ENCODE measurements around the gene INTS11. TPM values are rescaled to one million over a fixed set of nuclear protein-coding genes. Genes with fewer than 3 reads are reported as not detected.

INTS11 gene
- total RNA-seq, 1 experiment from 2014 or later, result 139 TPM

- peaks cover 4% of the 10 kb centered on the region; the same call in 1 of the 2 replicates for H3K27me3 ChIP-seq (ENCODE audit: insufficient read depth, low read length)
- no peak overlapping the region for H3K56ac ChIP-seq (ENCODE audit: insufficient read length, low read depth, low read length)
- no peak overlapping the region for H2BK20ac ChIP-seq (ENCODE audit: low read depth, low read length, poor library complexity, severe bottlenecking)
- peaks cover 2% of the 10 kb centered on the region; the same call in 1 of the 2 replicates for H3K4me1 ChIP-seq (ENCODE audit: insufficient read depth, low read length)
- Mint-ChIP-seq H3K4me1 (peaks cover 22 to 43% of the 10 kb centered on the region in 2 experiments), H3K36me3 (ENCODE audit: insufficient read depth in 1 of 3, low read depth in 3 of 3) (no peaks in the 10 kb centered on the region), H3K27ac (peak overlapping the region in 1 of 3 experiments; percentile 77; a peak in 1 of 7 replicates), H3K27me3 (ENCODE audit: low read depth) (peaks cover 44% of the 10 kb centered on the region), H3K9me3 (no peaks in the 10 kb centered on the region; a peak in 2 of 5 replicates), H3K4me3 (no peak overlapping the region)
- H3T11ph ChIP-seq (ENCODE audit: low read length), result no peak overlapping the region
- WGBS (ENCODE audit: extremely low coverage, insufficient read length, low lambda C conversion rate), result no CpG with 5 or more reads among the region's 6 CpGs
- H3K9ac ChIP-seq (ENCODE audit: extremely low read depth, insufficient read length, low read length), result no peak overlapping the region
- DNase-seq, result no peak
- H3K27ac ChIP-seq (ENCODE audit: insufficient read length, low read depth, low read length), result no peak overlapping the region
- H3K4ac ChIP-seq (ENCODE audit: low read depth, low read length), result no peak overlapping the region
- no peak overlapping the region for H4K8ac ChIP-seq (replicated peaks; ENCODE audit: insufficient read length, low read depth, low read length)
- H4K20me1 ChIP-seq (ENCODE audit: control insufficient read depth, insufficient read depth, insufficient read length), result no peaks in the 10 kb centered on the region
- no peak overlapping the region for H2BK12ac ChIP-seq (ENCODE audit: insufficient read length, low read depth, low read length)
- no peak overlapping the region for H3K4me2 ChIP-seq (ENCODE audit: insufficient read depth, insufficient read length, low read length)
- no peak for TF ChIP-seq CTCF (conservative IDR thresholded peaks at IDR 0.05)
- H3K79me2 ChIP-seq (ENCODE audit: insufficient read depth, low read length), result no peaks in the 10 kb centered on the region
- no peak overlapping the region for H2BK120ac ChIP-seq (ENCODE audit: low read depth, low read length, poor library complexity, severe bottlenecking)
- no peak overlapping the region for H2BK15ac ChIP-seq (ENCODE audit: low read depth, low read length)
- H3K23me2 ChIP-seq (ENCODE audit: insufficient read length, low read depth, low read length, poor library complexity, severe bottlenecking), result peaks cover 4% of the 10 kb centered on the region
- H4K5ac ChIP-seq (ENCODE audit: insufficient read length, low read depth, low read length), result no peak overlapping the region
- H2BK5ac ChIP-seq (ENCODE audit: insufficient read length, low read length), result no peak overlapping the region
- no peak overlapping the region for H3K23ac ChIP-seq (ENCODE audit: insufficient read length, low read depth, low read length)
- no peak overlapping the region for H2AFZ ChIP-seq (ENCODE audit: low read length)
- no peak overlapping the region for H2AK5ac ChIP-seq (ENCODE audit: insufficient read length, low read length)
- no peaks in the 10 kb centered on the region for H3K9me3 ChIP-seq (ENCODE audit: control insufficient read depth, low read depth, low read length)
- no peak overlapping the region for H3K18ac ChIP-seq (ENCODE audit: insufficient read length, low read depth, low read length)
- no peak overlapping the region for H3K14ac ChIP-seq (ENCODE audit: insufficient read depth, low read length)
- no peak overlapping the region for H4K91ac ChIP-seq (ENCODE audit: insufficient read length, low read depth, low read length)
- no peaks in the 10 kb centered on the region for H3K79me1 ChIP-seq (ENCODE audit: insufficient read depth, low read depth, low read length, poor library complexity, severe bottlenecking)
Observed at GRCh38 chr1:1359308-1359663, 34.8 kb upstream of the INTS11 start.
